Peyer's patch (tissue), 4 donors: ENCODE results near the gene GLYAT. TPM values are rescaled to one million over a fixed set of nuclear protein-coding genes. Genes with fewer than 3 reads are reported as not detected.

Source experiments
- DNase-seq, 3 donors: peaks; one replicate each; pipeline ENCODE4 v3.0.0-alpha.2; 2017 to 2019
- H3K27ac ChIP-seq, 4 donors: fragments of 200-600 bp; sonication (generic); one replicate each; pipeline ENCODE4 v1.5.1; 2016 to 2019
- H3K27me3 ChIP-seq, 2 donors: fragments of 200-600 bp; sonication (generic); one replicate each; pipeline ENCODE4 v1.5.1; 2019
- H3K36me3 ChIP-seq, 3 donors: fragments of 200-600 bp; sonication (generic); one replicate each; pipeline ENCODE4 v1.5.1; 2016 to 2019
- H3K4me1 ChIP-seq, 4 donors: fragments of 200-600 bp; sonication (generic); one replicate each; pipeline ENCODE4 v1.5.1; 2016 to 2019
- H3K4me3 ChIP-seq, 4 donors: fragments of 200-600 bp; sonication (generic); 1 replicate in 3 of 4; 2 replicates in 1 of 4; pipeline ENCODE4 v1.5.1; 2016 to 2019; ENCODE audit warnings: mild to moderate bottlenecking in 1 of 4
- H3K9me3 ChIP-seq, 4 donors: fragments of 200-600 bp; sonication (generic); one replicate each; pipeline ENCODE4 v1.5.1; 2016 to 2019; ENCODE audit warnings: mild to moderate bottlenecking in 1 of 4
- POLR2A ChIP-seq, 2 donors: fragments of 450-650 bp; IDR thresholded peaks; one replicate each; pipeline ENCODE4 v1.5.1; 2017; ENCODE audit warnings: antibody characterized with exemption in 2 of 2, mild to moderate bottlenecking in 2 of 2, moderate library complexity in 2 of 2
- total RNA-seq, 4 donors: library from RNA; depleted of rRNA; stranded (reverse); fragments of >200 nt; gene quantifications; one replicate each; pipeline ENCODE4 v1.1.0, GENCODE V29; 2016
- TF ChIP-seq, protein P1 (sequence below), 6 experiments: fragments of 450-650 bp in 4 of 6; fragments of 200-600 bp in 2 of 6; sonication (generic) in 1 of 6; IDR thresholded peaks; one replicate each; pipeline ENCODE4 v1.5.1; 2017 to 2019; ENCODE audit warnings: antibody characterized with exemption in 6 of 6, mild to moderate bottlenecking in 3 of 6, moderate library complexity in 1 of 6

The GLYAT gene
- total RNA-seq, 4 donors from 2014 or later, result not detected

DNA sequence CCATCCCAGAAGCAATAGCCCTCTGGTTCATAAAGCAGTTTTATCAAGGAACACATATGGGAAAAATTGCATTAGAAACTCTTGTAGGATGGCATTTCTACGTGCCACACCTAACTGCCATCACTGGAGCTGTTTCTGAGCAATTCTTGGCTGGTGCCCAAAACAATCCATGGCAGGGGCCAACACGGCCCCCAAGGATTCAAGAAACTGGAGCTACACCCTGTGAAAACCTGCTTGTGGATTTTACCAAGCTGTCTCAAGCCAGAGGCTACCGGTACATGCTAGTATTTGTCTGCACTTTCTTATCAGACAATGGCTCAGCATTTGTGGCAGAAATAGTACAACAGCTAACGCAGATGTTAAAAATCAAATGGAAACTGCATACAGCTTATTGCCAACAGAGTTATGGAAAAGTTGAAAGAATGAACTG, 42.4 kb upstream of the GLYAT start:
- no peaks in the 10 kb centered on the region for H3K4me1 ChIP-seq
- TF ChIP-seq, protein P1, sequence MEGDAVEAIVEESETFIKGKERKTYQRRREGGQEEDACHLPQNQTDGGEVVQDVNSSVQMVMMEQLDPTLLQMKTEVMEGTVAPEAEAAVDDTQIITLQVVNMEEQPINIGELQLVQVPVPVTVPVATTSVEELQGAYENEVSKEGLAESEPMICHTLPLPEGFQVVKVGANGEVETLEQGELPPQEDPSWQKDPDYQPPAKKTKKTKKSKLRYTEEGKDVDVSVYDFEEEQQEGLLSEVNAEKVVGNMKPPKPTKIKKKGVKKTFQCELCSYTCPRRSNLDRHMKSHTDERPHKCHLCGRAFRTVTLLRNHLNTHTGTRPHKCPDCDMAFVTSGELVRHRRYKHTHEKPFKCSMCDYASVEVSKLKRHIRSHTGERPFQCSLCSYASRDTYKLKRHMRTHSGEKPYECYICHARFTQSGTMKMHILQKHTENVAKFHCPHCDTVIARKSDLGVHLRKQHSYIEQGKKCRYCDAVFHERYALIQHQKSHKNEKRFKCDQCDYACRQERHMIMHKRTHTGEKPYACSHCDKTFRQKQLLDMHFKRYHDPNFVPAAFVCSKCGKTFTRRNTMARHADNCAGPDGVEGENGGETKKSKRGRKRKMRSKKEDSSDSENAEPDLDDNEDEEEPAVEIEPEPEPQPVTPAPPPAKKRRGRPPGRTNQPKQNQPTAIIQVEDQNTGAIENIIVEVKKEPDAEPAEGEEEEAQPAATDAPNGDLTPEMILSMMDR (IDR thresholded peaks at IDR 0.05), result no peak
- no peak for TF ChIP-seq POLR2A (IDR thresholded peaks at IDR 0.05)
- no peak for DNase-seq

DNA sequence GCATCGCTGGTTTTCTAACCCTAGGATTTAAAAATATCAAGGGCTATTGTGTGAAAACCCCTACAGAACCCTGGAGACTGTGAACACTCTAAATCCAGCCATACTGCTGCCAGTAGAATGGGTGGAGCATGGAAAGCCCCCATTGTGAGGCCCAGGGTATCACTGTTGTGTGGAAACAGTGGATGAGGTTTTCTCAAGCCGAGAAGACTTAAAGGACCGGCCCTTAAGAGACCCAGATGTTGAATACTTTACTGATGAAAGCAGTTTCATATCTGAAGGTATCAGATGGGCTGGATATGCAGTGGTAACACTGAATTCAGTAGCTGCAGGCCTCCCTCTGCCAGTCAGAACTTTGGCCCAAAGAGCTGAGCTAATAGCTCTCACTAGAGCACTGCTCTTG, 41.6 kb upstream of the GLYAT start:
- Histone ChIP-seq H3K4me1 (no peaks in the 10 kb centered on the region), H3K27ac (no peak overlapping the region), H3K27me3 (no peaks in the 10 kb centered on the region), H3K36me3 (no peaks in the 10 kb centered on the region), H3K4me3 (no peak overlapping the region), H3K9me3 (no peaks in the 10 kb centered on the region)
- TF ChIP-seq, protein P1 (IDR thresholded peaks at IDR 0.05), result no peak
- TF ChIP-seq POLR2A (IDR thresholded peaks at IDR 0.05), result no peak
- DNase-seq, result no peak

More for the DNA sequence above, 42.4 kb upstream of the GLYAT start:
- Histone ChIP-seq H3K4me3 (no peak overlapping the region), H3K36me3 (no peaks in the 10 kb centered on the region), H3K27me3 (no peaks in the 10 kb centered on the region), H3K9me3 (no peaks in the 10 kb centered on the region), H3K27ac (no peak overlapping the region)

DNA sequence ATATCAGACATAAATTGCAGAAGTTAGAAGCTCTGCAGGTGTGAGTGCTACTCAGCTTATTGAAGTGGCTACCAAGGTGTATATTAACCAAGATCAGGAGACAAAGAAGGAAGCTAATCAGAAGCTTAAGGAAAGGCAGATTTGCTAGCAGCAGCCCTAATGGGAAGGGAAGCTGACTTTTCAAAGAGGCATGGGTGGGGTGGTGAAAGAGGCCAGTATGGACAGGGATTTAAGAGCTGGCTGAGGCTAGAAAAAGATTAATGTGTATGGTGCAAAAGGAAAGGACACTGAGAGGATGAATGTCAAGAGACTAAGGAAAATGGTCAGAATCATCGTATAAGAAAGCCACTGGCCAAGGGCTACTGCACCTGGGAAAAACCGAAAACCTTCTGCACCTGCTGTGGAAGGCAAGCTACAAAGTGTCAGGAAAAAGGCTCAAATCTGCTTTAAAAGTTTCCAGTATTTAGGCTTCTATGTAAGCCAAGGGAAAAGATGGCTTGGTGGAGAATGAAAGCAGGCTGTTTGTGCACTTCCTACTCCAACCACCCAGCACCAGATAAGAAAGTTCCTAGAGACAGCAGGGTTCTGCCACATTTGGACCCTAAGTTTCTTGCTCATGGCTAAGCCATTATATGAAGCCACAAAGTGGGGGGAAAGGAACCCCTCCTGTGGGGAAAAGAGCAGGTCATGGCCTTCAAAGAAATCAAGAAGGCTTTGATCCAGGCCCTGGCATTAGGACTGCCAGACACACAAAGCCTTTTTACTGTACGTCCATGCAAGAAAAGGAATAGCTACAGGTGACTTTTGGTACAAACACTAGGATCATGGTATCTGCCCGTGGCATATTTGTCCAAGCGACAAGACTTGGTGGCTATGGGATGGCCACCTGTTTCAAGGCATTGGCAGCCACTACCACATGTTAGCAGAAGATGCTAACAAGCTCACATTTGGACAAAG, 40.9 kb upstream of the GLYAT start:
- no peaks in the 10 kb centered on the region for H3K4me1 ChIP-seq
- H3K27me3 ChIP-seq, result no peaks in the 10 kb centered on the region
- H3K4me3 ChIP-seq, result no peak overlapping the region
- TF ChIP-seq POLR2A (IDR thresholded peaks at IDR 0.05), result no peak
- TF ChIP-seq, protein P1 (IDR thresholded peaks at IDR 0.05), result no peak
- H3K36me3 ChIP-seq, result no peaks in the 10 kb centered on the region
- no peaks in the 10 kb centered on the region for H3K9me3 ChIP-seq
- DNase-seq, result no peak
- no peak overlapping the region for H3K27ac ChIP-seq

DNA sequence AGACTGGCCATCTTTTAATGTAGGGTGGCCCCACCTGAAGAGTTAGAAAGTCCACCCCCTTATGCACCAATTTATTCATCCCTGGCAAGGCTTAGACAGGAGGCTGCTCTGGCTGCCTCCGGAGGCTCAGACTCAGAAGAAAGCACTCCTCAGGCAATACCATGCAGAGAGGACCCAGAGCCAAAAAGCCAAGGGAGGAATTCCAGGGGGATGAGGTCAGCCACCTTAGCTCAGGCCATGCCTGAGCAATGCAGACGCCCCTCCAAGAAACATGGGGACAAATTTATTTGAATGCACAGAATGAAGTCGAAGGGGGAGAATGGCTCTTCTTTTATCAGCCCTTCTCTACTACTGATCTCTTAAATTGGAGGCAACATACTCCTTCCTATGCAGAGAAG, 39.7 kb upstream of the GLYAT start:
- Histone ChIP-seq H3K4me3 (no peak overlapping the region), H3K27ac (no peak overlapping the region), H3K27me3 (peaks cover 0 to 1% of the 10 kb centered on the region in 2 donors), H3K9me3 (no peaks in the 10 kb centered on the region), H3K4me1 (no peaks in the 10 kb centered on the region), H3K36me3 (no peaks in the 10 kb centered on the region)
- TF ChIP-seq POLR2A (IDR thresholded peaks at IDR 0.05), result no peak
- TF ChIP-seq, protein P1 (IDR thresholded peaks at IDR 0.05), result no peak
- no peak for DNase-seq

DNA sequence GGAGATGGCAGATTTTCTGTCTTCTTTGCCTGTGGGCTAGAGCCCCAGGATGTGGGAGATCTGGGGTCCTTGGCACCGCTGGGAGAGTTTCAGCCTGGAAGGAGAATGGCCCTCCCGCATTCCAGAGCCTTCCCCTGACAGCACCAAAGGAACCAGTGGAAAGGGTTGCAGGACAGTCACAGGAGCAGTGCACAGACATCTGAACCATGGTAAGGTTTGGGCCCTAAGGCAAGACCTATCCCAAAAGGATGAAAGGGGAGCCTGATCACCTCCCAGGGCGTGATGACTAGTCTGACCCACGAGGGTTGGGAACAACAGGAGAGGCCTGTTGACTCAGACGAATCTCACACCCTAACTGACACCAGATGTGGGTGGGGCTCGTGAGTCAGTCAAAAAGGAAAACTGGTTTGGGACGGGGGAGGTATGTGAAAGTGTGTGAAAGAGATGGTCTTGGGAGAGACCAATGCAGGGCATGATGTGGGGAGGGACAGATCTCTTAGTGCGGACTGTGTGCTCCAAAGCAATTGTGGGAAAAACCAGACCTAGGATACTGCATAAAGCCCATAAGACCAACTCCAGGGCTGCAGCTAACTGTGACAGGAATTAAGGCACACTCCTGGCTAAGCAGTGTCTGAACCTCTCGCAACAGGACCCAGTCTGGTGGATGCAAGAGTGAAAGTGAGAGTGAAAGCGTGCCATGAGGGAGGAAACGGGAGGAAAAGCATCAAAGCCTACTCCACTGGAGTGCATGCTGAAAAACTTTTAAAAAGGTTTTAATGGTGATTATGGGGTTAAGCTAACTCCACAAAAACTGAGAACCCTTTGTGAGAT, 39.1 kb upstream of the GLYAT start:
- Histone ChIP-seq H3K4me1 (no peaks in the 10 kb centered on the region), H3K27me3 (peaks cover 0 to 3% of the 10 kb centered on the region in 2 donors), H3K27ac (no peak overlapping the region), H3K9me3 (no peaks in the 10 kb centered on the region), H3K36me3 (no peaks in the 10 kb centered on the region), H3K4me3 (no peak overlapping the region)
- no peak for DNase-seq
- TF ChIP-seq, protein P1 (IDR thresholded peaks at IDR 0.05), result no peak
- no peak for TF ChIP-seq POLR2A (IDR thresholded peaks at IDR 0.05)
